ENCODE data around the gene TMEM204. TPM values are rescaled to one million over a fixed set of nuclear protein-coding genes. Genes with fewer than 3 reads are reported as not detected.

TMEM204 gene
- polyA plus RNA-seq, 2 of the 4 experiments (the other 2 are of a cell fraction): not detected

GRCh38 chr16:1584926-1585484 lies 51.5 kb downstream of the TMEM204 start:
- ChIA-PET CTCF (no interaction called here), POLR2A (no interaction called here)
- no peaks in the 10 kb centered on the region for H3K4me1 ChIP-seq
- DNase-seq (ENCODE audit: low read depth in 1 of 2, low spot score in 1 of 2): no peak
- FAIRE-seq: no peak
- no peak overlapping the region for H3K27ac ChIP-seq
- no peaks in the 10 kb centered on the region for H3K9me3 ChIP-seq
- H3K4me2 ChIP-seq: no peak overlapping the region
- no peak overlapping the region for H3K4me3 ChIP-seq
- 70% methylated on average over 8 of the region's 8 CpGs for WGBS (ENCODE audit: missing lambda C conversion rate)
- no peak for ATAC-seq
- TF ChIP-seq HOXB5 (CRISPR knock-in tag; IDR thresholded peaks at IDR 0.05) (no peak), POLR2AphosphoS2 (conservative IDR thresholded peaks at IDR 0.05; ENCODE audit: low read length) (no peak), MAZ (IDR thresholded peaks at IDR 0.05; ENCODE audit: borderline replicate concordance, low read depth, low read length) (no peak), EHMT2 (IDR thresholded peaks at IDR 0.05; ENCODE audit: low read depth) (no peak), HES2 (IDR thresholded peaks at IDR 0.05) (no peak), RCOR1 (IDR thresholded peaks at IDR 0.05; ENCODE audit: low read depth, low read length) (no peak), NPAS2 (CRISPR knock-in tag; IDR thresholded peaks at IDR 0.05; ENCODE audit: borderline replicate concordance) (no peak), HEYL (CRISPR knock-in tag; IDR thresholded peaks at IDR 0.05) (no peak), FOSB (CRISPR knock-in tag; IDR thresholded peaks at IDR 0.05) (no peak), FOSL2 (IDR thresholded peaks at IDR 0.05) (no peak), FOSL2 (CRISPR knock-in tag; IDR thresholded peaks at IDR 0.05) (no peak), SMC3 (IDR thresholded peaks at IDR 0.05) (no peak)
- TF ChIP-seq, protein P1, sequence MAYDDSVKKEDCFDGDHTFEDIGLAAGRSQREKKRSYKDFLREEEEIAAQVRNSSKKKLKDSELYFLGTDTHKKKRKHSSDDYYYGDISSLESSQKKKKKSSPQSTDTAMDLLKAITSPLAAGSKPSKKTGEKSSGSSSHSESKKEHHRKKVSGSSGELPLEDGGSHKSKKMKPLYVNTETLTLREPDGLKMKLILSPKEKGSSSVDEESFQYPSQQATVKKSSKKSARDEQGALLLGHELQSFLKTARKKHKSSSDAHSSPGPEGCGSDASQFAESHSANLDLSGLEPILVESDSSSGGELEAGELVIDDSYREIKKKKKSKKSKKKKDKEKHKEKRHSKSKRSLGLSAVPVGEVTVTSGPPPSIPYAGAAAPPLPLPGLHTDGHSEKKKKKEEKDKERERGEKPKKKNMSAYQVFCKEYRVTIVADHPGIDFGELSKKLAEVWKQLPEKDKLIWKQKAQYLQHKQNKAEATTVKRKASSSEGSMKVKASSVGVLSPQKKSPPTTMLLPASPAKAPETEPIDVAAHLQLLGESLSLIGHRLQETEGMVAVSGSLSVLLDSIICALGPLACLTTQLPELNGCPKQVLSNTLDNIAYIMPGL (CRISPR knock-in tag; IDR thresholded peaks at IDR 0.05; ENCODE audit: borderline replicate concordance): no peak

GRCh38 chr16:1590366-1590765 lies 56.9 kb downstream of the TMEM204 start:
- Histone ChIP-seq H3K9me3 (no peaks in the 10 kb centered on the region), H3K4me3 (no peak overlapping the region), H3K27ac (no peak overlapping the region), H3K4me1 (no peaks in the 10 kb centered on the region), H3K4me2 (no peak overlapping the region)
- WGBS (ENCODE audit: missing lambda C conversion rate): 87% methylated on average over 6 of the region's 6 CpGs
- TF ChIP-seq RARB (CRISPR knock-in tag; IDR thresholded peaks at IDR 0.05): no peak
- TF ChIP-seq JUNB (IDR thresholded peaks at IDR 0.05): no peak
- no peak for TF ChIP-seq HOXB5 (CRISPR knock-in tag; IDR thresholded peaks at IDR 0.05)
- no peak for TF ChIP-seq REST (IDR thresholded peaks at IDR 0.05)
- TF ChIP-seq ZC3H11A (IDR thresholded peaks at IDR 0.05): no peak
- no peak for TF ChIP-seq HDAC2 (IDR thresholded peaks at IDR 0.05)
- TF ChIP-seq SREBF2 (IDR thresholded peaks at IDR 0.05): no peak
- TF ChIP-seq KDM5A (IDR thresholded peaks at IDR 0.05): no peak
- TF ChIP-seq RAD21 (conservative IDR thresholded peaks at IDR 0.05 in 1 of 2, IDR thresholded peaks at IDR 0.05 in 1 of 2): no peak
- TF ChIP-seq POLR2A (IDR thresholded peaks at IDR 0.05; ENCODE audit: low read length): no peak
- no peak for TF ChIP-seq MAX (IDR thresholded peaks at IDR 0.05)
- TF ChIP-seq EHF (CRISPR knock-in tag; IDR thresholded peaks at IDR 0.05): no peak
- no peak for TF ChIP-seq HES2 (IDR thresholded peaks at IDR 0.05)
- no peak for TF ChIP-seq NFE2L2 (conservative IDR thresholded peaks at IDR 0.05; ENCODE audit: low read length)
- no peak for TF ChIP-seq RNF2 (IDR thresholded peaks at IDR 0.05; ENCODE audit: borderline replicate concordance, low read depth)
- no peak for TF ChIP-seq ZSCAN20 (CRISPR knock-in tag; IDR thresholded peaks at IDR 0.05)
- no peak for TF ChIP-seq RCOR1 (IDR thresholded peaks at IDR 0.05; ENCODE audit: low read depth, low read length)
- TF ChIP-seq, protein P2, sequence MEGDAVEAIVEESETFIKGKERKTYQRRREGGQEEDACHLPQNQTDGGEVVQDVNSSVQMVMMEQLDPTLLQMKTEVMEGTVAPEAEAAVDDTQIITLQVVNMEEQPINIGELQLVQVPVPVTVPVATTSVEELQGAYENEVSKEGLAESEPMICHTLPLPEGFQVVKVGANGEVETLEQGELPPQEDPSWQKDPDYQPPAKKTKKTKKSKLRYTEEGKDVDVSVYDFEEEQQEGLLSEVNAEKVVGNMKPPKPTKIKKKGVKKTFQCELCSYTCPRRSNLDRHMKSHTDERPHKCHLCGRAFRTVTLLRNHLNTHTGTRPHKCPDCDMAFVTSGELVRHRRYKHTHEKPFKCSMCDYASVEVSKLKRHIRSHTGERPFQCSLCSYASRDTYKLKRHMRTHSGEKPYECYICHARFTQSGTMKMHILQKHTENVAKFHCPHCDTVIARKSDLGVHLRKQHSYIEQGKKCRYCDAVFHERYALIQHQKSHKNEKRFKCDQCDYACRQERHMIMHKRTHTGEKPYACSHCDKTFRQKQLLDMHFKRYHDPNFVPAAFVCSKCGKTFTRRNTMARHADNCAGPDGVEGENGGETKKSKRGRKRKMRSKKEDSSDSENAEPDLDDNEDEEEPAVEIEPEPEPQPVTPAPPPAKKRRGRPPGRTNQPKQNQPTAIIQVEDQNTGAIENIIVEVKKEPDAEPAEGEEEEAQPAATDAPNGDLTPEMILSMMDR (IDR thresholded peaks at IDR 0.05): no peak
- TF ChIP-seq ELK1 (IDR thresholded peaks at IDR 0.05; ENCODE audit: low read depth, low read length): no peak
- FAIRE-seq: no peak
- no peak for DNase-seq (ENCODE audit: low read depth in 1 of 2, low spot score in 1 of 2)
- CTCF ChIA-PET: interaction anchor here (1.1 kb wide), 1 partner anchor 16 kb away, joined by 3 read pairs; no protein-coding TSS in a partner anchor
- POLR2A ChIA-PET: no interaction called here
- ATAC-seq: no peak; a peak in 1 of 6 replicates
